GM19372 (cell line): Measurements from ENCODE around the gene HSD3B1.

Experiments used
- ATAC-seq: cut with Tn5 transposase; IDR thresholded peaks from one replicate; pipeline ENCODE4 v1.9.1; 2021; ENCODE audit warnings: mild to moderate bottlenecking, low read depth, moderate library complexity; ENCODE audit not compliant: unreplicated experiment

Gene HSD3B1

GRCh38 chr1:119506941-119507340 lies at the start of gene HSD3B1:
Gene HSD3B1 (plus strand): TSS chr1:119507210. CDS start chr1:119507477, 267 bp downstream.
- ATAC-seq = no peak

- no peak for ATAC-seq
Measured at GRCh38 chr1:119462964-119463363, 44.0 kb upstream of the HSD3B1 start.

- no peak for ATAC-seq
Measured at GRCh38 chr1:119463569-119463968, 43.4 kb upstream of the HSD3B1 start.

- ATAC-seq = no peak
Measured at GRCh38 chr1:119466445-119466844, 40.6 kb upstream of the HSD3B1 start.

DNA sequence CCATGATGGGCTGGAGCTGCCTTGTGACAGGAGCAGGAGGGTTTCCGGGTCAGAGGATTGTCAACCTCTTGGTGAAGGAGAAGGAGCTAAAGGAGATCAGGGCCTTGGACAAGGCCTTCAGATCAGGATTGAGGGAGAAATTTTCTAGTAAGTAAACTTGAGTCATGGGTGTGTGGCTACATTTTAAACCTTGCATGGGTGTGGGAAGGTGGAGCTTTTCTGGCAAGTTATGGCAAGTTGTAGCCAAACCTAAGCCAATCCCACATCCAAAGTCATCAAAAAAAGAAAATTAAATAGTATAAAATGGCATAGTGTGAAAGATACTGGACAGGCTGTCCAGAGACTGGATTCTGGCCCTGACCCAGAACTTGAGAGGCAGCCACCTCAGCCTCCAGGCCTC lies 39.8 kb upstream of the HSD3B1 start:
- ATAC-seq = no peak

DNA sequence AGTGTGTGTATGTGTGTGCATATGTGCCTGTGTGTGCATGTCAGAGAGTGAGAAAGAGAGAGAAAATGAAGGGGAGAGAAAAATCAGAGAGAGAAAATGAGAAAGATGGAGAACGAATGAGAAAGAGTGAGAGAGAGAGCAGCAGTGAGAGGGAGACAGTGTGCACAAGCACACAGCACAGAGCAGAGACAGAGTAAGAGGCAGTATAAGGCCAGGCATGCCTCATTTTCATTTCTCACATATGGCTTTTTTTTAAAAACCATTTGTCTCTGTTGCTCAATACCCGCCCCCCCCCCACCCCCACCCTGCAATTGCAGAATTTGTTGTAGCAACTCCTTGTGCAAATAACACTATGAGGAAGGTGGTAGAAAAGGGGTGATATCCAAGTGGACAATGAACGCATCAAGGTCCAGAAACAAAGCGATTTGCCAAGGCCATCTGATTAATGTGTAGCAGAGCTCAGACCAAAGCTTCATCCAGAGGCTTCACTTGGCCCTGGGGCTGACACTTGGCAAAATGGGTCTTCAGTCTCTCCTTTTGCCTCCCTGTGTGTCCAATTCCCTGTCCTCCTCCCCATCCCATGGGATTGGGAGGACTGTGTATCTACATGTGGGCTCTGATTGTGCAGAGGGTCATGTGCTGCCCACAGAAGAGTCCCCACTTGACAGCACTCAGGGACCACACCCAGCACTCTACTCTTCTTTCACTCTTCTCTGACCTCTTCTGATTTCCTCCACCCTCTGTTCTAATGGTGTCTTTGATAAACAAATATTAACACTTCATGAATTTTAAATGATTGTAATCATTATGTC lies 38.9 kb upstream of the HSD3B1 start:
- no peak for ATAC-seq

GRCh38 chr1:119469741-119470140 lies 37.3 kb upstream of the HSD3B1 start:
- no peak for ATAC-seq

GRCh38 chr1:119470377-119470776 lies 36.6 kb upstream of the HSD3B1 start:
- ATAC-seq = no peak

GRCh38 chr1:119470958-119471357 lies 36.1 kb upstream of the HSD3B1 start:
- no peak for ATAC-seq

- no peak for ATAC-seq
Measured at GRCh38 chr1:119471566-119471965, 35.4 kb upstream of the HSD3B1 start.

DNA sequence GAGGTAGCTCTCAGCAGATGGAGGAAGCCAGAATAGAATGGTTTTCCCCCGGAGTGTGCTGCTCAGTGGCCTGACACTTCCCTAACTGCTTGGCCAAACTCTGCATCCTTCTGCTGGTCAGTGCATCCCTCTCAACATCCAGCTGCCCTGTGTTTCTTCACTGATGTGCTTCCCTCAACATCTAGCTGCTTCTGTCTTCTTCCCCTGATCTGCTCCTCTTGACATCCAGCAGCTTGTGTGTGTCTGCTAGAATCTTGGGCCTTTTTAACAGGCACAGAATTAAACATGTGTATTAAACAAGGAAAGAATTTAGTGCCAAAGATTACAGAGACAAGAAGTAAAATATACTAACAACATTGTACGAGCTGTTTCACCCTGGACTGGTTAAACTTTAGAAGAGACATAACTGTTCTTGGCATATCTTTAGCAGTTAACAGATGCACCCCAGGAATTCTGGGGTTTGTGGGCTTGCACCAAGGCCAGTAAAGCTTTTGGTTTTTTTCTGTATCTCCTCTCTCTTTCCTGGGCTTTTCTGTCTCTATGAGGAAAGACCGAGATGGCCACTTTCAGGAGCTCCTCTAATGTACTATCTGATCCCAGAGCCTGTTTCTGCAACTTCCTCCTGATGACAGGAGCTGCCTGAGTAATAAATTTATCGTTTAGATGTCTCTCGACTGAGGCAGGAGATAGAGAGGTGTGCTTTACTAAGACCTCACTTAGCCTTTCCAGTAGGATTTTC lies 34.8 kb upstream of the HSD3B1 start:
- no peak for ATAC-seq

DNA sequence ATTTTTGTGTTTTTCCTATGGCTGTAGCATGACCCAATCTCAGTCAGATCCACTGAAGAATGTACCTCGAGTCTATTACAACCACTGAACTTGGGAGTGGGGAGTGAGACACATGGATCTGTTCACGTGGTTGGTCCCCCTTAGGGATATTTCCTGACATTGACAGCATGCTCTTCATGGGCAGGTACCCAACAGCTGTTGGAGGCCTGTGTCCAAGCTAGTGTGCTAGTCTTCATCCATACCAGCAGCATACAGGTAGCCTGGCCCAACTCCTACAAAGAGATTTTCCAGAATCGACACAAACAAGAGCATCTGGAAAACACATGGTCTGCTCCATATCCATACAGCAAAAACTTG lies 34.2 kb upstream of the HSD3B1 start:
- ATAC-seq = no peak

GRCh38 chr1:119475866-119476439 lies 31.1 kb upstream of the HSD3B1 start:
- peak; percentile 85 for ATAC-seq

DNA sequence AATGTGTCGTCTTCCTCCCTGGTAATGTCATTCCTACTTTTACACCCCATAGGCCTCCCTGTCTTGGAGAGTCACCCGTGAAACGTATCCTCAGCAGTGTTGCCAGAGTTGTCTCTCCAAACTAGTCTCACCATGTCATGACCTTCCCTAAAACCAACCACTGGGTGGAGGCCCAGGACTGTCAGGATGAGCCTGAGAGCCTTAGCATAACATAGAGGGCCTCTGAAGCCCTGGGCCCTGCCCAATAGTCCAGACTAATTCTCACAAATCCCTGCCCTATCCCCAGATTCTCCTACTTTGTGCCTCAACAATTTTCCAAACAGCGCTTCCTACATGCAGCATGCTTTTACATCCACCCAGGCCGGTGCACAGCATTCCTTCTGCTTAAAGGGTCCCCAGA lies 29.3 kb upstream of the HSD3B1 start:
- no peak for ATAC-seq

GRCh38 chr1:119480175-119480574 lies 26.8 kb upstream of the HSD3B1 start:
- ATAC-seq = no peak

DNA sequence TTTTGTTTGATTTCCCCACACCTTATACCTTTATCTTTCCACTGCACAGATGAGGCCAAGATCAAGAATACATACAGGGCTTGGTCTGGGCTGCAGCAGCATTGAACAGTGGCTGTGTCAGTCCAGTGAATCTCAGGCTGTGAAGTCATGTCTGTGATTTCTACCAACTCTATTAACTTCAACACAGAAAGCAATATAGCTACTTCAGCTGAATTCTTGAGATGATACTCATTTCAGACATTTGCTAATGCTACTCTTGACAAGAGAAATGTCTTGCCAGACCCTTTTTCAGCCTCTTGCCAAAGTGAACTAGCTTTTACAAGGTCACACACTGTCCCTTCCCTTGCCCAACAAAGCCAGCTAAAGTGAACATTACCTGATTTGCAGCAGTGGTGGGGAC lies 25.1 kb upstream of the HSD3B1 start:
- no peak for ATAC-seq

DNA sequence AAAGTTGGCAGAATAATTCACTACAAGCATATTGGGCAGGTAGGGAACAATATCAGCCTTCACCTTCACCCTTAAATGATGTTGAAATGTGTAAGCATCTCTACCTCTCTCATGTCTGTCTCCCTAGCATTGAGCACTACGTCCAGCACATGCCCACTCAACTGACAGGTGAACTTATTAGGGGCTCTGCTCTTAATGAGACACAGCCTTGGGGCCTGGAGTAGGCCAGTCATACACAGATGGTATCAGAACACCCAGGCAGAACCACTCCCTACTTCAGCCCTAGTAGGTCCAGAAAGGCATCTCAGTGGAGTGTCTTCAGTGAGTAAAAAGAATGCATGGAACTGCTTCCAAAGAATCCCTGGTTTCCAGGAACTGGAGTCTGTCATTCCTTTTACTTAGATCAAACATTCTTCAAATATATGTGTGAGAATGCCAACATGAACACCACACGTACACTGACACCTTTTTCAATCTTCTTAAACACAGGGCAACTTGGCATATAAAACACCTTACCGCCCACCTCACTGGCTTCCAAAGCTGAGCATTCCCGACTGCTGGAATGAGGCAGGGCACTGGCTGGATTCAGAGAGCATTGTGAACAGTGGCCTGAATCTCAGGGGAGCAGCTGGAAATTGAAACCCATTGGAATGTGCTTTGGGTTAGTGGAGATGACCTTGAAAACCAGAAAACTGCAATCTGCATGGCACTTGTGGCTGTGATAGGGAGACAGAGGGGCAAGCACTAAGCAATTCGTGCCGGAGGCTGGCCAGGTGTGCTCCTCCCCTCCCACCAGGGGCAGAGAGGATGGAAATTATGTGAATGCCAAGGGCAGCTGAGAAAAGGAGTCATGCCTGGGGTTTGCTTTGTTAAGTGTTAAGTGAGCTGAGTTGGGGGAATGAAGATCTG lies 24.2 kb upstream of the HSD3B1 start:
- no peak for ATAC-seq

GRCh38 chr1:119483441-119484200 lies 23.4 kb upstream of the HSD3B1 start:
- ATAC-seq = no peak

- ATAC-seq = no peak
Measured at GRCh38 chr1:119485201-119485600, 21.8 kb upstream of the HSD3B1 start.

- no peak for ATAC-seq
Measured at GRCh38 chr1:119488216-119488615, 18.8 kb upstream of the HSD3B1 start.
